GM18867 (cell line): ENCODE results near the gene PACSIN1.
"Not testable (repeated sequence)": the region's sequence is repeated elsewhere in the genome, so short reads cannot be mapped to it uniquely, and the experiment has no call there.

Source experiments
- ATAC-seq: cut with Tn5 transposase; IDR thresholded peaks from one replicate; pipeline ENCODE4 v1.9.1; 2021; ENCODE audit warnings: mild to moderate bottlenecking, moderate library complexity; ENCODE audit not compliant: unreplicated experiment

The PACSIN1 gene

DNA sequence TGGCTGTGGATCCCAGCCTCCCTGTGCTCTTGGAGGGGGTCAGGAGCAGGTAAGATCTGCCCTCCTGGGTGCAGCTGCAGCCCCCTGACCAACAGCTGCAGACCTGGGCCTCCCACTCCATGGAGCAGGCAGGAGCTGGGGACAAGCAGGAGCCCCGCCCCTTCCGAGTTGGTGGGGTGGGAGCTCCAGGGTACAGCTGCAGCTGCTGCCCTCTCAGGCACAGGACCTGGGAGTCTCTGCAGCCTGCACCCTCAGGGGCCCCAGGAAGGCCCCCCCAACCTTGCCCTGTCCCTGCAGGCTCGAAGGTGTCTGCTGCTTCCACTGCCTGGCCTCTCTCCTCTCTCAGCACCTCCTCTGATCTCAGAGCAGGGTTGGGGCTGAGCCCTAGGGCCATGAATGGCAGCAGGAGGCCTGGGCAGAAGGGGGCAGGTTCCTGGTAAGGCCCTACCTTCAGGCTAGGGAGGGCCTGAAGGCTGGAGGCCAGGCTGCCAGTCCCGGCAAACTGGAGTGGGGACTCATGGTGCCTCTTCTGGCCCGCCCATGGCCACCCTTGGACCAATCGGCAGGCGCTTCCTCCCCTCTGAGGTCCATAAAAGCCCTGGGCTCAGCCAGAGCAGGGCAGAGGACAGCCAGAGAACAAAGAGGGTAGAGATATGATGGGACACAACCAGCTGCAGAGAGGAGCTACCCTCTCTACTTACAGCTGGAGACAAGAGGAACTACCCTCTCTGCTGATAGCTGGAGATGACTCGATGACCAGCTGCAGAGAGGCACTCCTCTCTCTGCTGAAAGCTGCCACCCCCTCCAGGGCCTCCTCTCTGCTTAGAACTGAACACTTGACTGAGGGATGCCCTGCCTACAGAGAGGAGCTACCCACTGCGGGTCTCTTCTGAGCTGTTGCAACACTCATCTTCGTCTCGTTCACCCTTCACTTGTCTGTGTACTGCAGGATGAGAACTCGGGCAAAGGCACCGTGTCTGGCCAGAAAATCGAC, 7.8 kb upstream of the PACSIN1 start:
- ATAC-seq, result no peak

DNA sequence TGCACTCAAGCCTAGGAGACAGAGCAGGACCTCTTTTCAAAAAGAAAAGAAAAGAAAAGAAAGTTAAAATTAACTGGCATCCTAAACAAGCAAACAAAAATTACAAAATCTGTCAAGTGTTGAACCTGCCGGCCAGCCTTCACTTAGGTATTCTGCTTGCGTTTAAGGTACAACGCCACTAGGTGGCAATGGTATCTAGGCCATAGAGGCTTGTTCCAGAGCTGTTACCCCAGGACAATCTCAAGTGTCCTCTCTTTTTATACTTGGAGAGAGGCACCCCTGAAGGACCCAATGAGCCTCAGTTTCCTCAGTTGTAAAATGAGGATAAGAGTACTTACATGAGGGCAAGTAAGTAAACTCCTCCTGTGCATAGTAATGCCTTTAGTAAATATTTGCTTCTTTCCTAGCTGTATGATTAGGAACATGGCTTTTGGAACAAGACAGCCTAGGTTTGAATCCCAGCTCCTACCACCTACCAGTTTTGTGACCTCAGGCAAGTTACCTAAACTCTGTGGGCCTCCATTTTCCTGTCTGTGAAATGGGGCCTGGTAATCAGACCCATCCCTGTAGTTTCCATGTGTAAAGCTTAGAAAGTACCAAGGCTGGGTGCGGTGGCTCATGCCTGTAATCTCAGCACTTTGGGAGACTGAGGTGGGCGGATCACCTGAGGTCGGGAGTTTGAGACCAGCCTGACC, 5.8 kb upstream of the PACSIN1 start:
- no peak for ATAC-seq

- ATAC-seq, result no peak
Observed at GRCh38 chr6:34460796-34461507, 4.9 kb upstream of the PACSIN1 start.

- ATAC-seq, result no peak
Observed at GRCh38 chr6:34462010-34462409, 3.9 kb upstream of the PACSIN1 start.

DNA sequence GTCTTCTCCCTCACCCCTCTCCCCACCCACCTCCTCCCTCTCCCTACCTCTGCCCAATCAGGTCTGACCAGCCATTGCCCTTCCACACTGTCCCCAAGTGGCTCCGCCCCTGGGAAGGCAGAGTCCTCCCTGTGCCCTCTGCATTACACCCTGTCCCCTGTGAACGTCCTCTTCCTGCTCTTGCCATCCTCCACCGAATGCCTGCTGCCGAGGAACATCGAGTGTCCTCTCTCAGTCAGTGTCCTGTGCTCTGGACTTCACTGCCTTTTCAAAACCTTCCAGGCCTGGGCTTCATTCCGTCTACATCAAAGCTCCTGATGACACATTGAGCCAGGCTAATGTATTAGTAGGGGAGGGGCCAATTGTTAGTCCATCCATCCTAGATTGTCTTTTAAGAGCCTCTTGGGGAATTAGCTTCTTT, 3.3 kb upstream of the PACSIN1 start:
- ATAC-seq, result no peak

GRCh38 chr6:34463299-34463698, 2.6 kb upstream of the PACSIN1 start:
- no peak for ATAC-seq

- ATAC-seq, result no peak
Observed at GRCh38 chr6:34463849-34464248, 2.0 kb upstream of the PACSIN1 start.

DNA sequence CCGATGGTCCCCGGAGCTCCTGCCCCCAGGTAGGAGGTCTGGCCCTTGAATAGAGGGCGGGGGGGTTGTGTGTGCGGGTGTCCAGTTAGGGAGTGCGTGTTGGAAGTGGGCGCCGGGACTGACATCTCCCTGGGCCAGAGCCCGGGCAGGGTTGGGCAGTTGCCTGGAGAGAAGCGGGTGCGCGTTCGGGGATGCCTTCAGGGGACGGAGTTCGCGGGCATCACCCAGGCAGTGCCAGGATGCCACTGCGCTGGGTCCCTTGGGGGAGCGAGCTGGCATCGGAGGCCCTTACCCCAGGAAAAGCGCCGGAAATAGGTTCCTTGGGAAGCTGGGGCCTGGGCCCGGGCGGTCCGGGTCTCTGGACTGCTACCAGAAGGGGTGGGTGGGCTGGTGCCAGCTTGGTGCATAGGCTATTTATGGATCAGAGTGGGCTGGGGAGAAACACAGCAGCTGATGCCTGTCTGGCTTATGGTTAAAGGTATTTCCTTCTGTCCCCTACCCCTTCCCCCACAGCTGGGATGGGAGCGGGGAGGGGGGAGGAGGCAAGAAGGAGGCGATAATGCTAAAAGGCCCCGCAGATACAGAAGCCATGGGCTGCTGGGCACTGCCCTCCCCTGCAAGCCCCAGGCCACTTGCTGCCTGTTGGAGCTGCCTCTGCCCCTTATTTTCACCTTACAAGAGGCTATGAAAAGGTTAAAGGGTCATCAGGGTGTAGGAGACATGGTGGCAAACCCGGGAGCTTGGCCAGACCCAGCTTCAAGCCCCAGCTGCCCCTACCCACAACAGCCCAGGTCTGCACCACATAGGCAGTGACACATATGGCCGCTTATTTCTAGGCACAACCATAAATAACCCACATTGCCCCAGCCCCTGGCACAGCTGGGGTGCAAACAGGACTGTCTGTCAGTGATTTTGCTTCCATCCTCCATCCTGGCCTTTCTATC, 638 bp downstream of the PACSIN1 start:
- no peak for ATAC-seq

GRCh38 chr6:34468378-34468892, 2.6 kb downstream of the PACSIN1 start:
- peak; percentile 57 for ATAC-seq

DNA sequence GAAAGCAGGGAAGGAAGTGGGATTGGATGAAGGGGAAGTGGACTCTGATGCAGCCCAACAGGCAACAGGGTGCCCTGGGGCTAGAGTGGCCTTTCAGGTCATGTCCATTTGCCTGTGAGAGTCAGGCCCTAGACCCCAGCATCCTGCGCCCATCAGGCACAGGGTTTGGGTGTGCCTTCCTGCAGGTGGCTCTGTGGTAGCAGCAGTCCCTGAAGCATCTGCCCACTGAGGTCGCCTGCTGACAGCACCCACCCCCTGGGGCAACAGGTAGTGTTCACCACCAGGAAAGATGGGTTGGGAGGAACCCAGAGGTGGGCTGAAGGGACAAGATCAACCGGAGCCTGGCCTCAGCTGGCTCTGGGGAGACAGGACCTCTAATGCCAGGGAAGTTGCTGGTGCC, 3.6 kb downstream of the PACSIN1 start:
- ATAC-seq, result no peak

- no peak for ATAC-seq
Observed at GRCh38 chr6:34472425-34472824, 6.5 kb downstream of the PACSIN1 start.

GRCh38 chr6:34473967-34474366, 8.1 kb downstream of the PACSIN1 start:
- ATAC-seq, result no peak

GRCh38 chr6:34474754-34475153, 8.9 kb downstream of the PACSIN1 start:
- no peak for ATAC-seq

DNA sequence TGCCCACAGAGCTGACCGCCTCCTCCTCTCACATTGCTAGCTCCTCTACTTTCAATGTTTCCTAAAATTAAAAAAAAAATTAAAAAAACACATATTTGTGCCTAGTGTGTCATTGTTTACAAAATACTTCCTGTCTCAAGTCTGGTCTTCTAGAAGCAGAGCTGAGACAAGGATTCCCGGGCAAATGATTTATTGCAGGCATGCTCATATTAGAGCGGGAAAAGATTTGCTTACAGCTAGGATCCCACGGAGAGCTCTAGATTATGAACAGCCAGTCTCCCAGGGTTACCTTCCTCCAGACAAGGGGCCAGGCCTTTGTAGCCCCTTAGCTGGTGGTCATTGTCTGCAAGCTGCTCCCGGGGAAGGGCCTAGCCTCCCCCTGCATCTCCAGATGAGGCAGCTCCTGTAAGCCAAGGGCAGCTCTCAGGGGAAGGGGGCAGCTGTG, 9.4 kb downstream of the PACSIN1 start:
- ATAC-seq, result no peak

DNA sequence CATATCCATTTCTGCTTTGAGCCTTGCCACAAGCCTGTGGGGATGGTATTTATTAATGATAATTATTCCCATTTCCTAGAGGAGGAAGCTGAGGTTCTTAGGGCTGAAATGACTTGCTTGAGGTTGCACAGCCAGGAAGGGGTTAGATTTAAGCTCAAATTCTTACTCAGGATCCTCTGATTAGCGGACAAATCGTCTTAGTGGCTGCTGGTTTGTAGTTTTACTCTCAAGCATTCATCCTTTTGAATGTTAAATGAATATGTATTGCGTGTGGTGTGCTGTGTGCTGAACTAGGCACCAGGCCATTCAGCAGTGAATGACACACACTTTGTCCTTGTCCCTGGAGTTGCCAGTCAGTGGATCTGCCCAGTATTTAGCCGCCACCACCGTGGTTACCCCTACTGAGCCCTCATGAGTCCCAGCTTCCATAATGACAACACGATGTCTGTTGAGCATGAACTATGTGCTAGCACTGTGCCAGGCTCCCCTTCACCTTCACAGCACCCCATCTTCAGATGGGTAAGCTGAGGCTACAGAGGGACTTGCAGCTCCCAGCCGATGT, 10.0 kb downstream of the PACSIN1 start:
- no peak for ATAC-seq

- no peak for ATAC-seq
Observed at GRCh38 chr6:34476447-34476846, 10.6 kb downstream of the PACSIN1 start.

DNA sequence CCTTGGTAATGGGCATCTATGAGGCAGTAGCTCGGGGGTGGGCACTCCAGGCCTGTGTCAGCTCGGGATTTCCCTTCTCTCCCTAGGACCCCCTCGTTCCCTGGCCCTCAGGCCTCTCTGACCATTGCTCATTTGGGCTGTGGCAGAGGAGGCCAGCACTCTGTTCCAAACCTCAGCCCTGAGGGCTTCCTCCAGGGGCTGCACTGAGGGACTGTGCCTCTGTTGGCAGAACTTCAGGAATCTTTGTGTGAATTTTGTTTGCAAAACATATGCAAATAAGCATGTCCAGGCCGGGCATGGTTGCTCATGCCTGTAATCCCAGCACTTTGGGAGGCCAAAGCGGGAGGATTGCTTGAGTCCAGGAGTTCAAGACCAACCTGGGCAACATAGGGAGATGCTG, 11.0 kb downstream of the PACSIN1 start:
- ATAC-seq, result no peak

- ATAC-seq, result no peak
Observed at GRCh38 chr6:34478796-34479195, 12.9 kb downstream of the PACSIN1 start.

DNA sequence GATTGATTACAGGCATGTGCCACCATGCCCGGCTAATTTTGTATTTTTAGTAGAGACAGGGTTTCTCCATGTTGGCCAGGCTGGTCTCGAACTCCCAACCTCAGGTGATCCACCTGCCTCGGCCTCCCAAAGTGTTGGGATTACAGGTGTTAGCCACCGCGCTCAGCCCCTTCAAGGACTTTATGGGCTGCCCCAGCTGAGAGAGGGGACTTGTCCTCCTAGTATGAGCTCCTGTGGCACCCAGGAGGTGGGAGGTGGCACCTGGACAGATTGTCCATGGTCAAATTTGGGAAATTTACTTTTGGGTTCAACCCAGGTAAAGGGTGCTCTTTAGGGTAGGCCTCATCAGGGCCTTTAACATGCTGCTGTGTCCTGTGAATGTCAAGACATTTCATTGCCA, 17.9 kb downstream of the PACSIN1 start:
- ATAC-seq, result not testable (repeated sequence)

GRCh38 chr6:34484391-34484790, 18.5 kb downstream of the PACSIN1 start:
- ATAC-seq, result no peak
